ENCODE data around the gene CGNL1. TPM values are rescaled to one million over a fixed set of nuclear protein-coding genes. Genes with fewer than 3 reads are reported as not detected.

CGNL1 gene
- total RNA-seq, 4 donors from 2014 or later, result 5.7 to 22.9 (median 14.5) TPM

DNA sequence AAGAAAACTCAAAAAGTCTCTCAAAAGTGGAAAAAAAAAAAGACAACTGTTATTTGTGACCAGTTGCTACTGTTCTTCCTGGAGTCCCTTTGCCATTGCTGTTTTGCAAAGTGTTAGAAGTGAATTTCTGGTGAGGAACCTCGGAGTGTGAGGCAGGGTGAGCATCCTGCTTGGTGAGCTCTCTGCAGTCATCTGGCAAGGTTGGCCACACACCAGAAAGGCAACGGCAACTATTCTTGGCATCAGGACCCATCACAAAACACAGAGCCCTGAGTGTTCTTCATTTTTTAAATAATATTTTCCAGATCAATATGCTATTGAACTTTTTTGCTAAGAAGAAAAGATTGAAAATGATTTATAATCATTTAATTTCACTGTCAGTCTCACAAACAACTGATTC, 60.7 kb downstream of the CGNL1 start:
- WGBS, 2 donors, result 15 to 35% methylated on average over 2 of the region's 2 CpGs
- TF ChIP-seq, protein P1, sequence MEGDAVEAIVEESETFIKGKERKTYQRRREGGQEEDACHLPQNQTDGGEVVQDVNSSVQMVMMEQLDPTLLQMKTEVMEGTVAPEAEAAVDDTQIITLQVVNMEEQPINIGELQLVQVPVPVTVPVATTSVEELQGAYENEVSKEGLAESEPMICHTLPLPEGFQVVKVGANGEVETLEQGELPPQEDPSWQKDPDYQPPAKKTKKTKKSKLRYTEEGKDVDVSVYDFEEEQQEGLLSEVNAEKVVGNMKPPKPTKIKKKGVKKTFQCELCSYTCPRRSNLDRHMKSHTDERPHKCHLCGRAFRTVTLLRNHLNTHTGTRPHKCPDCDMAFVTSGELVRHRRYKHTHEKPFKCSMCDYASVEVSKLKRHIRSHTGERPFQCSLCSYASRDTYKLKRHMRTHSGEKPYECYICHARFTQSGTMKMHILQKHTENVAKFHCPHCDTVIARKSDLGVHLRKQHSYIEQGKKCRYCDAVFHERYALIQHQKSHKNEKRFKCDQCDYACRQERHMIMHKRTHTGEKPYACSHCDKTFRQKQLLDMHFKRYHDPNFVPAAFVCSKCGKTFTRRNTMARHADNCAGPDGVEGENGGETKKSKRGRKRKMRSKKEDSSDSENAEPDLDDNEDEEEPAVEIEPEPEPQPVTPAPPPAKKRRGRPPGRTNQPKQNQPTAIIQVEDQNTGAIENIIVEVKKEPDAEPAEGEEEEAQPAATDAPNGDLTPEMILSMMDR (IDR thresholded peaks at IDR 0.05), result no peak
- no peak for TF ChIP-seq POLR2A (IDR thresholded peaks at IDR 0.05)
- no peak overlapping the region for H3K4me3 ChIP-seq (ENCODE audit: low read depth, poor library complexity, severe bottlenecking)
- intact Hi-C loops (cut with DNase I; ENCODE audit: low total_unique reads), result no loop called here
- DNase-seq (ENCODE audit: low spot score in 2 of 2), result no peak

DNA sequence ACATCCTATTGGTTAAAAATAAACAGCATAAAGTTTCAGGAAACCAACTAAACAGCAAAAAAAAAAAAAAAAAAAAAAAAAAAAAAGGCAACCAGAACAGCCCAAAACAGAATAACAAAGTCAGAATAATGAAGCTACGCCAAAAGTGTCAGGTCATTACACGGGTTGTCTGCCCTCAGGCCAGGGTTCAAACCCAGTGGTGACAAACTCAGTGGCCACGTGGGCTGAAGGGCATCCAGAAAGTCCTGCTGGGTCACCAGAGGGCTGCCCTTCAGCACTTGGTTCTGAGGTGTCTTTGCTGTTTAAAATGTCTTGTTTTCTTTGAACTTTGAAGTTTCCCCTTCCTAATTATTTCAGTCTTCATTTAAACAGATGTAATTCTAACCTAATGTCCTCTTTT, 61.3 kb downstream of the CGNL1 start:
- no peak overlapping the region for H3K4me3 ChIP-seq (ENCODE audit: low read depth, poor library complexity, severe bottlenecking)
- DNase-seq (ENCODE audit: low spot score in 2 of 2), result no peak
- WGBS, 2 donors, result 51 to 61% methylated on average over 3 of the region's 3 CpGs
- intact Hi-C loops (cut with DNase I; ENCODE audit: low total_unique reads), result no loop called here
- TF ChIP-seq POLR2A (IDR thresholded peaks at IDR 0.05), result no peak
- TF ChIP-seq, protein P1 (IDR thresholded peaks at IDR 0.05), result no peak

DNA sequence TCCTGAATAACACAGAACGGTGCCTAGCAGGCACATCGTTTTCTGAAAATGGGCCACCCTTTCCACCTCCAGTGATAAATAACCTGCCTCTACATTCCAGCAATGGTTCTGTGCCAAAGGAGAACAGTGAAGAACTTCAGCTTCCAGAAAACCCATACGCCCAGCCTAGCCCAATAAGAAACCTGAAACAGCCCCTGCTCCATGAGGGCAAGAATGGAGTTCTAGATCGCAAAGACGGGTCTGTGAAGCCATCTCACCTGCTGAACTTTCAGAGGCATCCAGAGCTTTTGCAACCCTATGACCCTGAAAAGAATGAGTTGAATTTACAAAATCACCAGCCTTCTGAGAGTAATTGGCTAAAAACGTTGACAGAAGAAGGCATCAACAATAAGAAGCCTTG, 61.9 kb downstream of the CGNL1 start:
- 93 to 94% methylated on average over 6 of the region's 6 CpGs for WGBS, 2 donors
- intact Hi-C loops (cut with DNase I; ENCODE audit: low total_unique reads), result no loop called here
- TF ChIP-seq, protein P1 (IDR thresholded peaks at IDR 0.05), result no peak
- TF ChIP-seq POLR2A (IDR thresholded peaks at IDR 0.05), result no peak
- DNase-seq (ENCODE audit: low spot score in 2 of 2), result no peak
- H3K4me3 ChIP-seq (ENCODE audit: low read depth, poor library complexity, severe bottlenecking), result no peak overlapping the region

DNA sequence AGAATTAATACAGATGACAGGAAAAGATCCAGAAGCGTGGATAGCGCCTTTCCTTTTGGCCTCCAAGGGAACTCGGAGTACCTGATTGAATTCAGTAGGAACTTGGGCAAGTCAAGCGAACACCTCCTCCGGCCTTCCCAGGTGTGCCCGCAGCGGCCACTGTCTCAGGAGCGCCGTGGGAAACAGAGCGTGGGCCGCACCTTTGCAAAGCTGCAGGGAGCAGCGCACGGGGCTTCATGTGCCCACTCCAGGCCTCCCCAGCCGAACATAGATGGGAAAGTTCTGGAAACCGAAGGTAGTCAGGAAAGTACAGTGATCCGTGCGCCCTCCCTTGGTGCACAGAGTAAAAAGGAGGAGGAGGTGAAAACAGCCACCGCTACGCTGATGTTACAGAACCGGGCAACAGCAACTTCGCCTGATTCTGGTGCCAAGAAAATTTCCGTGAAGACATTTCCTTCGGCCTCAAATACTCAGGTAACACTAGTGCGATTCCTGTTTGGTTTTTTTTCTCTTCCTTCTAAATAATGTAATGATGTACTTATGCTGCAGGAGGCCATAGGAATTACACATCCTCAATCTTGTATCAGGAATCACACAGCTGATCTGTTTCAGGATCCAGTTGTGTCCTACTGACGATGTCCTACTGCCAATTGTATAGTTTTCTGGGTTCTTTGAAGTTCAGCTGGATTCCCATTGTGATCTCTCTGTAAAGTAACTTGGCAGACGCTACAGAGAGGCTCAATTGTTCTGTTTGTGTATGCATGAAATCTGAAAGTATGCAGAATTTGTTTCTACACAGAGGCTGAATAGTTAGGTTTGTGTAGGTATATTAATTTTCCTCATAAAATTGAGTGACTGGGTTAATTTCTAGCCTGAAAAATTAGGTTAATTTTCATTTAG, 63.1 kb downstream of the CGNL1 start:
- intact Hi-C loops (cut with DNase I; ENCODE audit: low total_unique reads), result no loop called here
- 90 to 93% methylated on average over 24 to 26 of the region's 26 CpGs for WGBS, 2 donors
- no peak for DNase-seq (ENCODE audit: low spot score in 2 of 2)
- TF ChIP-seq, protein P1 (IDR thresholded peaks at IDR 0.05), result no peak
- TF ChIP-seq POLR2A (IDR thresholded peaks at IDR 0.05), result no peak
- no peak overlapping the region for H3K4me3 ChIP-seq (ENCODE audit: low read depth, poor library complexity, severe bottlenecking)

DNA sequence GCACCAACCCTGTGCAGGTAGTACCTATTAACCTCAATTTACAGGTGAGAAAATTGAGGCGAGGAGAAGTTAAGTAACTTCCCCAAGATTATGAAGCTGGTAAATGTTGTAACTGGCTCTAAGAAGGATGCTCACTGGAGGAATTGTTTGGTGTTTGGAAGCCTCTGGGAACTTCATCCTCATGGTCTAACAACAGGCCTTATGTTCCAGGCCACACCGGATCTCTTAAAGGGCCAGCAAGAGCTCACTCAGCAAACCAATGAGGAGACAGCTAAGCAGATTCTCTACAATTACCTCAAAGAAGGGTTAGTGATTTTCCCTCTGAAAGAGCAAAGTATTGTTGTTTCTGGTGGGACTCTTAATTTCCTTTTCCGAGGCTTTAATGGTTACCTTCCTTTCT, 63.9 kb downstream of the CGNL1 start:
- TF ChIP-seq POLR2A (IDR thresholded peaks at IDR 0.05), result no peak
- TF ChIP-seq, protein P1 (IDR thresholded peaks at IDR 0.05), result no peak
- intact Hi-C loops (cut with DNase I; ENCODE audit: low total_unique reads), result no loop called here
- WGBS, 2 donors, result 86 to 91% methylated on average over 3 of the region's 3 CpGs
- no peak for DNase-seq (ENCODE audit: low spot score in 2 of 2)
- H3K4me3 ChIP-seq (ENCODE audit: low read depth, poor library complexity, severe bottlenecking), result no peak overlapping the region

Data from lower leg skin (tissue), 4 donors.